D721Med (cell line): Measurements from ENCODE around the gene AZIN2.
"Not testable (repeated sequence)": the region's sequence is repeated elsewhere in the genome, so short reads cannot be mapped to it uniquely, and the experiment has no call there.

Experiments
- DNase-seq: peaks from one replicate; pipeline ENCODE4 v3.0.0; 2011; ENCODE audit warnings: low spot score; ENCODE audit not compliant: insufficient read length
- FAIRE-seq: peaks from 2 replicates; lab custom pipeline; 2011; peaks lifted over from hg19 to GRCh38; lab: Jason Lieb, UNC
- TF ChIP-seq, protein P1 (sequence below): IDR thresholded peaks from 2 replicates; pipeline ENCODE4 v1.5.1; 2012; ENCODE audit warnings: mild to moderate bottlenecking, control low read depth; ENCODE audit not compliant: insufficient read depth; ENCODE audit errors: missing control alignments

Gene AZIN2

DNA sequence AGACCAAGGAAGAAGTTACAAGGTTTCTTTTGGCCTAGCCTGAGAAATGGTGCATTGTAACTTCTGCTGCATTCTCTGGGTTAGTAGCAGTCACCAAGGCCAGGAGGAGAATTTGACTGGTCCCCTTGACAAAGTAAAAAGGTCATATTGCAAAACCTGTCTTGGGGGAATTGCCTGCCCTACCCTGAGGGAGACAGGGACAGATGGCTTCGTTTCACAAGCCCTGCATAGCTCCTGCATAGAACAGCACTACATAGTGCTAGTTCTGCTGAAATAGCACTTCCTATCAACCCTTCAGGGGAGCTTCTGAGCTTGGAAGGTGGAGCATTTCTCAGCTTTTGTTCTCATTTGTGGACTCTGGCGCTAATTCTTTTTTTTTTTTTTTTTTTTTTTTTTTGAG lies 23.9 kb upstream of the AZIN2 start:
- FAIRE-seq (no peak), DNase-seq (no peak)
- TF ChIP-seq, protein P1, sequence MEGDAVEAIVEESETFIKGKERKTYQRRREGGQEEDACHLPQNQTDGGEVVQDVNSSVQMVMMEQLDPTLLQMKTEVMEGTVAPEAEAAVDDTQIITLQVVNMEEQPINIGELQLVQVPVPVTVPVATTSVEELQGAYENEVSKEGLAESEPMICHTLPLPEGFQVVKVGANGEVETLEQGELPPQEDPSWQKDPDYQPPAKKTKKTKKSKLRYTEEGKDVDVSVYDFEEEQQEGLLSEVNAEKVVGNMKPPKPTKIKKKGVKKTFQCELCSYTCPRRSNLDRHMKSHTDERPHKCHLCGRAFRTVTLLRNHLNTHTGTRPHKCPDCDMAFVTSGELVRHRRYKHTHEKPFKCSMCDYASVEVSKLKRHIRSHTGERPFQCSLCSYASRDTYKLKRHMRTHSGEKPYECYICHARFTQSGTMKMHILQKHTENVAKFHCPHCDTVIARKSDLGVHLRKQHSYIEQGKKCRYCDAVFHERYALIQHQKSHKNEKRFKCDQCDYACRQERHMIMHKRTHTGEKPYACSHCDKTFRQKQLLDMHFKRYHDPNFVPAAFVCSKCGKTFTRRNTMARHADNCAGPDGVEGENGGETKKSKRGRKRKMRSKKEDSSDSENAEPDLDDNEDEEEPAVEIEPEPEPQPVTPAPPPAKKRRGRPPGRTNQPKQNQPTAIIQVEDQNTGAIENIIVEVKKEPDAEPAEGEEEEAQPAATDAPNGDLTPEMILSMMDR: no peak

DNA sequence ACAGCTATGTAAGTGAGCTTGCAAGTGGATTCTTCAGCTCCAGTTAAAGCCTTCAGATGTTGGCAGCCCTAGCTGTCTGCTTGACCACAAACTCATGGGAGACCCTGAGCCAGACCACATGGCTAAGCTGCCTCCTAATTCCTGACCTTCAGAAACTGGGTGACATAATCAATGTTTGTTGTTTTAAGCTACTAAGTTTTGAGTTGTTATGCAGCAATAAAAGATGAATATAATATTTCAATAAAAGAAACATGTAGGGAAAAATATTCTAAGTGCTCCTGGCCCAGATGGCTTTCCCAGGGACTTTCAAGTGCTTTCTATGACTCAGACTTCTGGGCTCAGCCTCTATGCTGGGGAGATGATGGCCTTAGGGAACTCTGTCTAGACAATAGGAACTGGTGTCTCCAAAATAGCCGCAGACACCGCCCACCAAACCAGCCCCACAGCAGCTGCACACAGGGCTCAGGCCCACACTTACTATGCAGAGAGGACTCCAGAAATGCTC lies 20.3 kb upstream of the AZIN2 start:
- TF ChIP-seq, protein P1: no peak
- FAIRE-seq (no peak), DNase-seq (no peak)

DNA sequence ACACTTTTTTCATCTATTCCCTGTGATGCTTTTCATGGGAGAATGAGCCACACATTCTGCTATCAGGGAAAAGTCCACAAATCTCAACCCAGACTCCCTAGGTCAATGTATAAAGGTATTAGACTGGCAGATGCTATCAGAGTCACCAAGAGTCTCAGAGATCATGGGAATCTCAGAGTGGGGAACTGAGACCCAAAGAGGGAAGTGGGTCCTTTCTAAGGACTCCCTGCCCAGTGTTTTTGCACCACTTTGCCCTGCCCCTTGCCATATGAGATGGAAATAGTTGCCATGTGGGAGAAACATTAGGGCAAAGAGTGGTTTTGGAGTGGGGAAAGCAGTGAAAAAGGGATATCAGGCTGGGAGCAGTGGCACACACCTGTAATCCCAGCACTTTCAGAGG lies 19.1 kb upstream of the AZIN2 start:
- no peak for DNase-seq
- FAIRE-seq: no peak
- TF ChIP-seq, protein P1: no peak

DNA sequence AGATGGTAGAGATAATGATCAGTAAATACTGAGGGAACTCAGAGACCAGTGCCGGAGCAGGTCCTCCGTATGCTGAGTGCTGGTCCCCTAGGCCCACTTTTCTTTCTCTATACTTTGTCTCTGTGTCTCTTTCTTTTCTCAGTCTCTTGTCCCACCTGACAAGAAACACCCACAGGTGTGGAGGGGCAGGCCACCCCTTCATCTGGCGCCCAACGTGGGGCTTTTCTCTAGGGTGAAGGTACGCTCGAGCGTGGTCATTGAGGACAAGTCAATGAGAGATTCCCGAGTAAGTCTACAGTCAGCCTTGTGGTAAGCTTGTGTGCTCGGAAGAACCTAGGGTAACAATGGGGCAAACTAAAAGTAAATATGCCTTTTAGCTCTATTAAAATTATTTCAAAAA lies 16.7 kb upstream of the AZIN2 start:
- DNase-seq, FAIRE-seq: not testable (repeated sequence)

DNA sequence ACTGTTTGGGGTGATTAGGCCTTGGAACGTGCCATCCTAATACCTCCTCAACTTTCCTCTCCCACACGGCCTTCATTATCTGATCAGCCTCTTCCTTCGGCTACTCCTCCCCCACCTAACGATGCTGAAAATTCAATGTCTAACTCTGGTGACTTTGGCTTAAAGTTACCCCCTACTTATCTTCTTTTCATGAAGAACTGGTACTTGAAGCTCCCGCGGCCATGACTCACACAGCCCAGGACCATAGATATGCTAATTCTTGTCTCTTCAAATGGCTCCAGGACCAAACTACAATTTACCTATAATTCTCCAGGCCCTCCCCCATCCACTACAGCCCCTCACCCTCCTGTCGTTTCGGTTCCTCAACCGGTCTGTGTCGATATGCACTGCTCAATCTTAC lies 15.7 kb upstream of the AZIN2 start:
- TF ChIP-seq, protein P1: no peak
- FAIRE-seq: no peak
- DNase-seq: no peak

DNA sequence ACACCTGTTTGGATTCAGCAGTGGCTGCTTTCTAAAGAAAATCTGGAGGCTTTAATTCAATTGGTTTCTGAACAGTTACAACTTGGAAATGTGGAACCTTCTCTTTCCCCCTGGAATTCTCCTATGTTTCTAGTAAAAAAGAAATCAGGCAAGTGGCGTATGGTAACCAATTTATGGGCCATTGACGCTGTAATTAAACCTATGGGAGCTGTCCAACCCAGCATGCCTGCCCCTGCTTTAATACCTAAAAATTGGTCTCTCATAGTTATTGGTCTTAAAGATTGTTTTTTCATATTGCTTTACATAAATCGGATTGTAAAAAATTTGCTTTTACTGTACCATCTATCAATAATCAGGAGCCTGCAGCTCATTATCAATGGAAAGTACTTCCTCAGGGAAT lies 14.5 kb upstream of the AZIN2 start:
- FAIRE-seq, DNase-seq: not testable (repeated sequence)

DNA sequence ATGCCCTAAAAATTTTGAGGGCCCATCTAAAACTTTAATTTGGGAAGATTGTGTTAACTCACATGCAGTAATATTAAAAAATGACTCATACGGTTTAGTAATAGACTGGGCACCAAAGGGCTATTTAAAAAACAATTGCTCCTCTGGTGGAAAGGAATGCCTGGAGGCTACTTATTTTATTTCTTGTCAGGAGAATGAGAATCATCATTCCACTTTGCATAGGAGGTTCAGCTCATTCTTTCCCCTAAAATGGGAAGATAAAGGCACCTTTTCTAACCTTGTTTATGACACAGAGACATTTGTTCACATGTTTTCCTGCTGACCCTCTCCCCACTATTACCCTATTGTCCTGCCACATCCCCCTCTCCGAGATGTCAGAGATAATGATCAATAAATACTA lies 12.8 kb upstream of the AZIN2 start:
- FAIRE-seq: not testable (repeated sequence)

DNA sequence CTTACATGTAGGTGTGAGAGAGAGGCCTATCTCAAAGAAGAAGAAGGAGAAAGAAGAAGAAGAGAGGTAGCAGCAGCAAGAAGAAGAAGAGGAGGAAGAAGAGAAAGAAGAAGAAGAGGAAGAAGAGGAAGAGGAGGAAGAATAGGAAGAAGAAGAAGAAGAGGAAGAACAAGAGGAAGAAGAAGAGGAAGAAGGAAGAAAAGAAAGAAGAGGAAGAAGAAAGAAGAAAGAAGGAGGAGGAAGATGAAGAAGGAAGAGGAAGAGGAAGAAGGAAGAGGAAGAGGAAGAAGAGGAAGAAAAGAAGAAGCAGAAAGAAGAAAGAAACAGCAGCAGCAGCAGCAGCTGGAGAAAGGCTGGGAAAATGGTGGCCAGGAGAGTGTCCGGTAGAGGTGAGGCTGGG lies 10.3 kb upstream of the AZIN2 start:
- TF ChIP-seq, protein P1: no peak
- FAIRE-seq (no peak), DNase-seq (no peak)

More for the DNA sequence above, 12.8 kb upstream of the AZIN2 start:
- not testable (repeated sequence) for DNase-seq

DNA sequence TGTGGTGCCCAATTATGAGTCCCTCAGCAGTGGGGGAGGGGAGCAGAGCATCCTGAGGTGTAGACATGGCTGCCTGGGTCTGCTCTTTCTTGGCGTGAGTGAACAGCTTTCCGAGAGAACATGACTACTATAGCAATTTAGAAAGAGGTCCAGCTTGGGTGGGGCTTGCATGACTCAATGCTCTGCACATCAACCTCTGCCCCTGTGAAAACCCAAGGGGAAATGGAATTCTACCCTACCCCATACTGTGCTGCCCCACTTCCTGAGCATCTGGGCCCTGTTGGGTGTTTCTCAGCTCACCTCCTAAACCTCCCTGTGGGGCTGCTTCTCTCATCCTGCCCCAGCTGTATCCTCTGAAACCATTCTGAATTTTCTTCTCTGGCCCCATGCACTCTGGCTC lies 8.2 kb upstream of the AZIN2 start:
- TF ChIP-seq, protein P1: no peak
- no peak for DNase-seq
- FAIRE-seq: no peak
